Activated T-helper 1 cell treated with anti-CD3 and anti-CD28 coated beads, Interleukin-2, amount 50 U/mL, for 16 hours (primary cell): Measurements from ENCODE around the gene GRAMD4.

Experiments
- DNase-seq, 2 donors: peaks; one replicate each; pipeline ENCODE4 v3.0.0-alpha.2; 2020; ENCODE audit warnings: low read depth in 1 of 2, low spot score in 1 of 2

GRAMD4 gene

GRCh38 chr22:46707827-46708570, 87.8 kb downstream of the GRAMD4 start:
- DNase-seq = no peak

- no peak for DNase-seq
These were observed 88.7 kb downstream of the GRAMD4 start for GRCh38 chr22:46708766-46709330.

DNA sequence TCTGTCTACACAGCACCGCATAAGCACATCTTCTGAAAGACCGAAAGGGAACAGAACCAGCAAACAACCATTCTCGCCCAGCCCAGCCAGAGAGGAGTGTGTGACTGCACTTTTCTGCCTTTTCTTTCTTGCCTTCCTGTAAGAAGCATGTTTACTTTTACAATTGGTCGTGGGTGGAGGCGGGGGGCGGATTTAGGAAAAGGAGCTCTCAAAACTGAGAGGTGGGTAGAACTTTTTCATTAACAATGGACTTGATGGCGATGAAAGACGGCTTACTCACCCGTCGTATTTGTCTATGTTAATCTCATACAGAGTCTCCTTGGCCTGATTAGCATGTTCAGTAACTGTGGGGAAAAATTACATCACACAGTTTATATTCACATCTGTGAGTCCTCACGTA, 90.6 kb downstream of the GRAMD4 start:
- no peak for DNase-seq

GRCh38 chr22:46712288-46712687, 92.1 kb downstream of the GRAMD4 start:
- DNase-seq = no peak

DNA sequence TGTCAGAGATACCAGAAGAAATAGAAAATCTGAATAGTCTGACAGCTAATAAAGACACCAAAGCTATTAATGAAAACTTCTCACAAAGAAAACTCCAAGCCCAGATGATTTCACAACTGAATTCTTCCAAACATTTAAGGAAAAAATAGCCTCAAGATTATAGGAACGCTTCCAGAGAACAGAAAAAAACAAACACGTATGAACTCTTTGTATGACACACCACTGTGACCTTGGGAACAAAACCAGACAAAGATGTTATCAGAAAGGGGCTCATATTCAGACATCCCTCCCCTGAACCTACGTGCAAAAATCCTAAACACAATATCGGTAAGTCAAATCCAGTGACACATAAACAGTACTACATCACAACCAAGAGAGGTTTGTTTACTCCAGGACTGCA, 94.4 kb downstream of the GRAMD4 start:
- DNase-seq = no peak

GRCh38 chr22:46719921-46720320, 99.7 kb downstream of the GRAMD4 start:
- DNase-seq = no peak

DNA sequence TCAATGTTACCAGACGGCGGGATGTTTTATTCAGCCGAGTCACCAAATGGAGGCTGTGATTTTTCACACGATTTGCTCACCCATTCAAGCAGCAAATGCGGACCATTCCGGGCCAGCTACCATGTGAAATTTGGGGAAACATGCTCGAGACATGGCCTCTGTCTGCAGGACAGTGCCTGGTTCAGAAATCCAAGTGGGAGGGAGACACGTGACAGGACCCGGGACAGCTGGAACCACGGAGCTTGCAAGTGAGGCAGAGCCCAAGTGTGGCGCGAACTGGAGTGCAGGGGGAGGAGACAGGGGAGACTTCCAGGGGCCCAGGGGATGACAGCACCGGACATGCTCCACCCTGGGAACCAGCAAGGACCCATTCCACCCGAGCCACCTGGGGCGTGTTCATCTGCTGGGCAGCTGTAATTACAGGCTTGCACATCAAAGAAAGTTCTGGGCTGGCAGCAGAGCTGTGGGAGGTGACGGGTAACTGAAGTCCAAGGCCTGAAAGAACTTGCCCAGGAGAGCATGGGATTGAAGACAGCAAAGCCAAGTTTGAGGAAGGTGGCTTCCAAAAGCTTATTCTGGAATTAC, 101.4 kb downstream of the GRAMD4 start:
- no peak for DNase-seq

GRCh38 chr22:46723882-46724281, 103.7 kb downstream of the GRAMD4 start:
- DNase-seq = no peak

DNA sequence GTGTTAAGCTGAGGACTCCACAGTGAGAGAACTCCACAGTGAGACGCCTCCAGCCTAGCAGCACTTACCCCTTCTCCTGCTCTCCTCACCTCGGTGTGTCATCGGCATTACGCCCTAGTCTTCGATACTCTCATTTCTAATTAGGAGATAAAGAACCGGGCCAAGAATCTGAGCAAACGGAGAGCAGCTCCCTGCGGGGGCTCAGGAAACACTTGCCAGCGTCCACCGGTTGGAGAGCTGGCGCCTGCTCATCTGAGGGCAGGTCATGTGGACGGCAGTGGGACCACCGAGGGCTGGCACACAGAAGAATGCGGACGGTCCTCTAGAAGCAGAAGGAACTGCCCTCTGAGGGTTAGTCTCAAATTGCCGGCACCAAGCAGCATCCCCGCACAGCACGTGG, 104.9 kb downstream of the GRAMD4 start:
- DNase-seq = no peak

DNA sequence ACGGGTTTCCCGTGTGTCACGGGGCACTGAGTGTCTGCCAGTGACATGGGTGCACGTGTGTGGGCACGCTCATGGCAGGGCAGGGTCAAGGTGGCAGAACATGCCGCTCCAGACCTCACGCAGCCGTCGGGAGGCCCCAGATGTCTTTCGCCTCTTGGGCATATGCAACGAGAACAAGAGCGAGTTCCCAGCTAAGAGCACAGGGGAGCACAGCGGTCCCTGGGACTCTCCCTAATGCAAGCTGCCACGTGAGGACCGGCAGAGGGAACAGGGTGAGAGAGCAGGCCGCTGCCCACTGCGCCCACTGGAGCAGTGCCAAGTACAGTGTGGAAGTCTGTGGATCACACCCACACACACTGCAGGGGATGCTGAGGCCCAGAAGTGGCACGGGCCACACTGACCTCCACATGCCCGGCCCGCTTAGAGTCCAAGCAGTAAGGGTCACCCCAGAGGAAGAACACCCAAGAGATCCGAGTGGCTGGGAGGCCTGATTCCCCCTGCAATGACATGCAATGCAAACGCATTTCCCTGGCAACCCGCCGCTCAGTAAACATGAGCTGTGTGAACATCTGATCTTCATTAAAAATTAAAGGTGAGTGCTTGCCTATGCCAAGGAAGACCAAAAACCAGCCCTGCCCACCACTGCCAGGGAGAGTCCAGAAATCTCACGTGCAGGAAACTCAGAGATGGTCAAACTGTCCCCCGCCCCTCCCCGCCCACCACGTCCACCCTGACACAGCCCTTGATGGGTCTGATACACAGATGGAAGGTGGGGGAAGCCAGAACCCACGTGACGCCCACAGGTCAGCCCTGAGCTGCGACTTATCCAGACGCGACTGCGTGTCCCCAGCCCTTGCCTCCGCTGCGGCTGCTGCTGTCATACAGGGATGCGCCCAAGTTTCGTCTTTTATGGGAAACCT, 106.1 kb downstream of the GRAMD4 start:
- no peak for DNase-seq

GRCh38 chr22:46726986-46727317, 106.8 kb downstream of the GRAMD4 start:
- no peak for DNase-seq

GRCh38 chr22:46727813-46728364, 107.7 kb downstream of the GRAMD4 start:
- DNase-seq = no peak

- DNase-seq = no peak
These were observed 108.3 kb downstream of the GRAMD4 start for GRCh38 chr22:46728470-46728869.
